Fibroblast of lung (primary cell): ENCODE measurements around the gene MRPS11.

ENCODE experiments used
- CTCF ChIP-seq, 2 donors: IDR thresholded peaks in 1 of 2; conservative IDR thresholded peaks in 1 of 2; 1 replicate in 1 of 2; 2 replicates in 1 of 2; pipeline ENCODE4 v1.5.1; 2011 to 2012; ENCODE audit warnings: low read length in 2 of 2, control low read depth in 1 of 2, inconsistent platforms in 1 of 2, low read depth in 1 of 2, mild to moderate bottlenecking in 1 of 2
- EZH2 ChIP-seq: IDR thresholded peaks from 2 replicates; pipeline ENCODE4 v1.5.1; 2012; ENCODE audit warnings: low read length, control low read depth, mild to moderate bottlenecking; ENCODE audit errors: missing control alignments

GRCh38 chr15:88447206-88447605 is 20.3 kb upstream of the MRPS11 start:
- TF ChIP-seq CTCF (conservative IDR thresholded peaks at IDR 0.05 in 1 of 2, IDR thresholded peaks at IDR 0.05 in 1 of 2; ENCODE audit: low read depth in 1 of 2, low read length in 2 of 2) (peak in 1 of 2 donors; percentile 13), EZH2 (no peak)
